Hepatocyte (in vitro differentiated cells): ENCODE results near the gene FBXO2.

Source experiments
- CTCF ChIP-seq: fragments of 200-600 bp; sonication (generic); IDR thresholded peaks from 2 replicates; pipeline ENCODE4 v1.5.1; 2016; ENCODE audit warnings: antibody characterized with exemption, mild to moderate bottlenecking; ENCODE audit not compliant: poor library complexity
- EZH2phosphoT487 ChIP-seq: fragments of 200-600 bp; sonication (generic); IDR thresholded peaks from one replicate; pipeline ENCODE4 v1.6.1; 2018; ENCODE audit warnings: antibody characterized with exemption, mild to moderate bottlenecking, low read depth, moderate library complexity; ENCODE audit not compliant: unreplicated experiment, severe bottlenecking

- TF ChIP-seq CTCF: no peak
- TF ChIP-seq EZH2phosphoT487: no peak
These were observed 9.0 kb downstream of the FBXO2 start for GRCh38 chr1:11645270-11645669.
